ENCODE results near the gene PRKRA.
"Not testable (repeated sequence)": the region's sequence is repeated elsewhere in the genome, so short reads cannot be mapped to it uniquely, and the experiment has no call there.

The PRKRA gene

GRCh38 chr2:178415979-178416378 is 35.0 kb downstream of the PRKRA start:
- no peak overlapping the region for H4K91ac ChIP-seq (ENCODE audit: low read depth, low read length)
- peaks cover 4% of the 10 kb centered on the region for H3K79me2 ChIP-seq (ENCODE audit: control insufficient read depth, insufficient read depth, low read length, poor library complexity)
- no peak overlapping the region for H3K4me3 ChIP-seq (ENCODE audit: low read depth, low read length)
- H3K9ac ChIP-seq (ENCODE audit: low read length), result no peak overlapping the region
- no peak overlapping the region for H2AK5ac ChIP-seq (ENCODE audit: low read length)
- H2AFZ ChIP-seq (ENCODE audit: insufficient read depth, low read length, poor library complexity), result no peak overlapping the region
- H3K27ac ChIP-seq (ENCODE audit: low read depth, low read length), result no peak overlapping the region
- no peak overlapping the region for H2BK12ac ChIP-seq (ENCODE audit: low read length)
- no peak overlapping the region for H4K12ac ChIP-seq (ENCODE audit: low read depth, low read length)
- no peaks in the 10 kb centered on the region for H3K27me3 ChIP-seq (ENCODE audit: insufficient read depth, low read length)
- peaks cover 7% of the 10 kb centered on the region for H3K79me1 ChIP-seq (ENCODE audit: low read length)
- H2BK120ac ChIP-seq (ENCODE audit: insufficient read depth, low read length, poor library complexity), result no peak overlapping the region
- H3K14ac ChIP-seq (ENCODE audit: low read length), result no peak overlapping the region
- H3K4ac ChIP-seq (ENCODE audit: low read depth, low read length), result no peak overlapping the region
- H3K23ac ChIP-seq (ENCODE audit: low read length), result no peak overlapping the region
- H3K4me2 ChIP-seq (ENCODE audit: low read length), result no peak overlapping the region
- no peaks in the 10 kb centered on the region for H3K9me3 ChIP-seq (ENCODE audit: insufficient read depth, low read depth, low read length)
- no peaks in the 10 kb centered on the region for H3K4me1 ChIP-seq (ENCODE audit: control insufficient read depth in 1 of 2, insufficient read depth in 2 of 2, low read length in 2 of 2)
- no peak overlapping the region for H2BK5ac ChIP-seq (ENCODE audit: low read depth, low read length, poor library complexity)
- no peak for DNase-seq
- no peak overlapping the region for H3K18ac ChIP-seq (ENCODE audit: low read length)
- H4K8ac ChIP-seq (ENCODE audit: low read depth, low read length), result no peak overlapping the region
- H3K36me3 ChIP-seq (ENCODE audit: control insufficient read depth in 1 of 2, insufficient read depth in 2 of 2, low read length in 2 of 2), result no peaks in the 10 kb centered on the region

- H3K9ac ChIP-seq (ENCODE audit: low read length), result no peak overlapping the region
- no peak overlapping the region for H2BK120ac ChIP-seq (ENCODE audit: insufficient read depth, low read length, poor library complexity)
- no peaks in the 10 kb centered on the region for H3K4me1 ChIP-seq (ENCODE audit: control insufficient read depth in 1 of 2, insufficient read depth in 2 of 2, low read length in 2 of 2)
- no peak overlapping the region for H2BK5ac ChIP-seq (ENCODE audit: low read depth, low read length, poor library complexity)
- no peak overlapping the region for H4K12ac ChIP-seq (ENCODE audit: low read depth, low read length)
- no CpG with 5 or more reads among the region's 21 CpGs for WGBS (ENCODE audit: extremely low coverage, insufficient coverage, insufficient read length)
- H2BK12ac ChIP-seq (ENCODE audit: low read length), result no peak overlapping the region
- peaks cover 4% of the 10 kb centered on the region for H3K79me2 ChIP-seq (ENCODE audit: control insufficient read depth, insufficient read depth, low read length, poor library complexity)
- peak; percentile 91 to 96 for DNase-seq
- H3K4me2 ChIP-seq (ENCODE audit: low read length), result peak overlapping the region; percentile 79
- H2AFZ ChIP-seq (ENCODE audit: insufficient read depth, low read length, poor library complexity), result no peak overlapping the region
- no peaks in the 10 kb centered on the region for H3K9me3 ChIP-seq (ENCODE audit: insufficient read depth, low read depth, low read length)
- H3K4me3 ChIP-seq (ENCODE audit: low read depth, low read length), result no peak overlapping the region
- no peak overlapping the region for H3K27ac ChIP-seq (ENCODE audit: low read depth, low read length)
- no peak overlapping the region for H4K8ac ChIP-seq (ENCODE audit: low read depth, low read length)
- peaks cover 7% of the 10 kb centered on the region for H3K79me1 ChIP-seq (ENCODE audit: low read length)
- no peak overlapping the region for H2AK5ac ChIP-seq (ENCODE audit: low read length)
- no peak overlapping the region for H3K23ac ChIP-seq (ENCODE audit: low read length)
- H3K27me3 ChIP-seq (ENCODE audit: insufficient read depth, low read length), result no peaks in the 10 kb centered on the region
- no peak overlapping the region for H3K18ac ChIP-seq (ENCODE audit: low read length)
- no peak overlapping the region for H3K14ac ChIP-seq (ENCODE audit: low read length)
- no peak overlapping the region for H3K4ac ChIP-seq (ENCODE audit: low read depth, low read length)
- no peak overlapping the region for H4K91ac ChIP-seq (ENCODE audit: low read depth, low read length)
- no peaks in the 10 kb centered on the region for H3K36me3 ChIP-seq (ENCODE audit: control insufficient read depth in 1 of 2, insufficient read depth in 2 of 2, low read length in 2 of 2)
These were observed 36.4 kb downstream of the PRKRA start for GRCh38 chr2:178414266-178415247.

- H2BK5ac ChIP-seq (ENCODE audit: low read depth, low read length, poor library complexity), result peak overlapping the region; percentile 97
- DNase-seq, result peak; percentile 48 to 77
- H3K79me2 ChIP-seq (ENCODE audit: control insufficient read depth, insufficient read depth, low read length, poor library complexity), result peaks cover 4% of the 10 kb centered on the region
- H4K12ac ChIP-seq (ENCODE audit: low read depth, low read length), result peak overlapping the region; percentile 98
- peak overlapping the region; percentile 98 for H4K8ac ChIP-seq (ENCODE audit: low read depth, low read length)
- no peaks in the 10 kb centered on the region for H3K4me1 ChIP-seq (ENCODE audit: control insufficient read depth in 1 of 2, insufficient read depth in 2 of 2, low read length in 2 of 2)
- peak overlapping the region; percentile 89 for H3K4ac ChIP-seq (ENCODE audit: low read depth, low read length)
- H3K9ac ChIP-seq (ENCODE audit: low read length), result peak overlapping the region; percentile 81
- H3K4me2 ChIP-seq (ENCODE audit: low read length), result peak overlapping the region; percentile 79
- H3K14ac ChIP-seq (ENCODE audit: low read length), result peak overlapping the region; percentile 75
- no peaks in the 10 kb centered on the region for H3K9me3 ChIP-seq (ENCODE audit: insufficient read depth, low read depth, low read length)
- peak overlapping the region; percentile 92 for H2AFZ ChIP-seq (ENCODE audit: insufficient read depth, low read length, poor library complexity)
- no peak overlapping the region for H2BK12ac ChIP-seq (ENCODE audit: low read length)
- H2AK5ac ChIP-seq (ENCODE audit: low read length), result no peak overlapping the region
- no peaks in the 10 kb centered on the region for H3K27me3 ChIP-seq (ENCODE audit: insufficient read depth, low read length)
- H3K4me3 ChIP-seq (ENCODE audit: low read depth, low read length), result peak overlapping the region; percentile 69
- H4K91ac ChIP-seq (ENCODE audit: low read depth, low read length), result peak overlapping the region; percentile 97
- H3K23ac ChIP-seq (ENCODE audit: low read length), result no peak overlapping the region
- peak overlapping the region; percentile 98 for H2BK120ac ChIP-seq (ENCODE audit: insufficient read depth, low read length, poor library complexity)
- H3K36me3 ChIP-seq (ENCODE audit: control insufficient read depth in 1 of 2, insufficient read depth in 2 of 2, low read length in 2 of 2), result no peaks in the 10 kb centered on the region
- peaks cover 7% of the 10 kb centered on the region for H3K79me1 ChIP-seq (ENCODE audit: low read length)
- H3K27ac ChIP-seq (ENCODE audit: low read depth, low read length), result peak overlapping the region; percentile 83
- WGBS (ENCODE audit: extremely low coverage, insufficient coverage, insufficient read length), result no CpG with 5 or more reads among the region's 45 CpGs
- H3K18ac ChIP-seq (ENCODE audit: low read length), result peak overlapping the region; percentile 93
These were observed 37.3 kb downstream of the PRKRA start for GRCh38 chr2:178413472-178414265.

- not testable (repeated sequence) for H3K4me2 ChIP-seq (ENCODE audit: low read length); H2BK5ac ChIP-seq (ENCODE audit: low read depth, low read length, poor library complexity); H3K9ac ChIP-seq (ENCODE audit: low read length); H3K27ac ChIP-seq (ENCODE audit: low read depth, low read length); H3K4me1 ChIP-seq (ENCODE audit: control insufficient read depth in 1 of 2, insufficient read depth in 2 of 2, low read length in 2 of 2); H3K4ac ChIP-seq (ENCODE audit: low read depth, low read length); H3K79me2 ChIP-seq (ENCODE audit: control insufficient read depth, insufficient read depth, low read length, poor library complexity); H4K8ac ChIP-seq (ENCODE audit: low read depth, low read length); H2AFZ ChIP-seq (ENCODE audit: insufficient read depth, low read length, poor library complexity); H3K14ac ChIP-seq (ENCODE audit: low read length); H2AK5ac ChIP-seq (ENCODE audit: low read length); H3K23ac ChIP-seq (ENCODE audit: low read length); H3K9me3 ChIP-seq (ENCODE audit: insufficient read depth, low read depth, low read length); H3K27me3 ChIP-seq (ENCODE audit: insufficient read depth, low read length); H3K36me3 ChIP-seq (ENCODE audit: control insufficient read depth in 1 of 2, insufficient read depth in 2 of 2, low read length in 2 of 2); H4K12ac ChIP-seq (ENCODE audit: low read depth, low read length); H4K91ac ChIP-seq (ENCODE audit: low read depth, low read length); H3K18ac ChIP-seq (ENCODE audit: low read length); H3K4me3 ChIP-seq (ENCODE audit: low read depth, low read length); H2BK120ac ChIP-seq (ENCODE audit: insufficient read depth, low read length, poor library complexity); H3K79me1 ChIP-seq (ENCODE audit: low read length); DNase-seq; H2BK12ac ChIP-seq (ENCODE audit: low read length)
- no CpG with 5 or more reads among the region's 8 CpGs for WGBS (ENCODE audit: extremely low coverage, insufficient coverage, insufficient read length)
These were observed 38.5 kb downstream of the PRKRA start for GRCh38 chr2:178412453-178412852.

Measured in trophoblast cell (in vitro differentiated cells and primary cell).